GM19455 (cell line): ENCODE measurements around the gene PRR20G.
"Not testable (repeated sequence)": the region's sequence is repeated elsewhere in the genome, so short reads cannot be mapped to it uniquely, and the experiment has no call there.

Experiments used
- ATAC-seq: cut with Tn5 transposase; IDR thresholded peaks from one replicate; pipeline ENCODE4 v1.9.1; 2021; ENCODE audit not compliant: unreplicated experiment

The PRR20G gene

GRCh38 chr3:127304121-127304744 lies 16.4 kb upstream of the PRR20G start:
- no peak for ATAC-seq

DNA sequence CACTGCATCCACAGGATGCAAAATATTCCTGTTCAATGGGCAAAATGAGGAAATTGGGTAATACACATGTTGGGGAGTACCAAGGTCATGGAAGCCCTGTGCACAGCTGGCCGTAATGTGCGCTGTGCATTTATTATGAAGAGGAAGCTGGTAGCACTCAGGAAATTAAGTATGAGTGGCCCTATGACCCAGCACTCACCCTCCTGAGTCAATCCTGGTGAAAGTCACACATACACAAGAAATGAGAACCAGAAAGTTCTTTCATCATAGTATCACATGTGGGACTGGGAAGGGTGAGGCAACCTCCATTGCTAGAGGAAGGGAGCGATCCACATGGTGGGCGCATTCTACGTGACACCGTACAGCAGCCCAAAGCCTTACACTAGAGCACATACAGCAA lies 11.4 kb upstream of the PRR20G start:
- no peak for ATAC-seq

- ATAC-seq = no peak
Measured at GRCh38 chr3:127296959-127297358, 9.1 kb upstream of the PRR20G start.

GRCh38 chr3:127296166-127296565 lies 8.3 kb upstream of the PRR20G start:
- no peak for ATAC-seq

- ATAC-seq = not testable (repeated sequence)
Measured at GRCh38 chr3:127293650-127294049, 5.8 kb upstream of the PRR20G start.

GRCh38 chr3:127291611-127292010 lies 3.8 kb upstream of the PRR20G start:
- no peak for ATAC-seq

- ATAC-seq = no peak
Measured at GRCh38 chr3:127291114-127291513, 3.3 kb upstream of the PRR20G start.

GRCh38 chr3:127289706-127290575 lies 2.1 kb upstream of the PRR20G start:
- no peak for ATAC-seq

- no peak for ATAC-seq
Measured at GRCh38 chr3:127288921-127289705, 1.3 kb upstream of the PRR20G start.

DNA sequence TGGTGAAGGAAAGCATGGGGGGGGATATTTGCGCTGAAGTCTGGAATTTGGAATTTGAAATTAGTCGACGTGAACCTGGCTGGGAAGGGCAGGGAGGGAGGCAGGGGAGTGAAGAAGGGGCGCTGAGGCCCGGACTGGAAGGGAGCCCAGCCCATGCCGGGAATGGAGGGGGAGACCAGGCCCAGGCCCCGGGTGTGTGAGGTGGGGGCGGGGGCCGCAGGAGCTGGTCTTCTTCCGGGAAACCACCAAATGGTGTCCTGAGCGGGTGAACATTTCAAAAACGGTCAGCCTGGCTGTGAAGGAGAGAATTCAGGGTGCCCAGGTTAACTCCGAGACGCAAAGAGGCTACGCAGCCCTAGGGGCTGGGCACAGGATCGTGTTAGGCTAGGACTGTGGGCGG lies 497 bp upstream of the PRR20G start:
- no peak for ATAC-seq

DNA sequence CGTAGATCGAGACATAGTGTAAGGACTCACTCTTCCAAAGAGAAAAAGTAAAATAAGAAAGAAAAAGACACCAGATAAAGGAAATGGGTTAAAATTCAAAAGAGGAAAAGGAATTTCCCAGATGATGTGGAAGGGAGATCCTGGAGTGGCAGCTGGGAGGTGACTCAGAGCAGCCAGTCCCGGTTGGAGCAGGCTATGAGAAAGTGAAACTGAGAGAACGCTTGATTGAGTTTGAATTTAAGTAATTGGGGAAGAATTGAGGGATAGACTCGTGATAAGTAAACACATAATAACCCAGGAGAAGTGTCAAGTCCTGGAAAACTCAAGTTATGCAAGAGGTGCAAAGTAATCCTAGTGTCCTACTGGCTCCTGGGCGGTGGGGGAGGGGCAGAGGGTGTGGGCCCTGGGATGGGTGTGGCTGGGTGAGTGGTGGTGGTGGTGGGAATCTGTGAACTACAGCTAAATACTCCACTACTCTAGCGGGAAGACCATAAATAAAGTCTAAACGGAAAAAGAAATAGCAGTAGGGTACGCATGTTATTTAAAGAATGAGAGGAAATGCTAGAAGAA lies 1.2 kb downstream of the PRR20G start:
- ATAC-seq = no peak

GRCh38 chr3:127284258-127284657 lies 3.6 kb downstream of the PRR20G start:
- no peak for ATAC-seq

GRCh38 chr3:127277561-127277960 lies 10.3 kb downstream of the PRR20G start:
- ATAC-seq = no peak

DNA sequence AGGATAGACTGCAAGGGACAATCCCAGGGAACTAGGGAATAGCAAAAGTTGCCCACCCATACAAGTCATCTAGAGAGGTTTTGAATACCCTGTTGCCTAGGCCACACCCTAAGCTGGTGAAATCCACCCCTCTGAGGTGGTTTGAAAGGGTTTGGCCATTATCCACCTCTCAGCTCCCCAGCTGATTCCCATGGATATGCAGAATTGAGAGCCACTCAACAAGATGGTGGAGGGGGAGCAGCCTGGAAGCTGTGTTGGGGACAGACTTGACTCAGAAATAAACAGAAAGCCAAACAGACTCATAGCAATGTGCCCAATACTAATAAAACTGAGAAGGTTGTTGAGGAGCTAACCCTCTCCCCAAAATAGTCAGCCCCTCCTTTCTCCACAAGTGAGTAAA lies 10.9 kb downstream of the PRR20G start:
- no peak for ATAC-seq

- ATAC-seq = no peak
Measured at GRCh38 chr3:127276396-127276795, 11.4 kb downstream of the PRR20G start.

- ATAC-seq = no peak
Measured at GRCh38 chr3:127275287-127275781, 12.5 kb downstream of the PRR20G start.

DNA sequence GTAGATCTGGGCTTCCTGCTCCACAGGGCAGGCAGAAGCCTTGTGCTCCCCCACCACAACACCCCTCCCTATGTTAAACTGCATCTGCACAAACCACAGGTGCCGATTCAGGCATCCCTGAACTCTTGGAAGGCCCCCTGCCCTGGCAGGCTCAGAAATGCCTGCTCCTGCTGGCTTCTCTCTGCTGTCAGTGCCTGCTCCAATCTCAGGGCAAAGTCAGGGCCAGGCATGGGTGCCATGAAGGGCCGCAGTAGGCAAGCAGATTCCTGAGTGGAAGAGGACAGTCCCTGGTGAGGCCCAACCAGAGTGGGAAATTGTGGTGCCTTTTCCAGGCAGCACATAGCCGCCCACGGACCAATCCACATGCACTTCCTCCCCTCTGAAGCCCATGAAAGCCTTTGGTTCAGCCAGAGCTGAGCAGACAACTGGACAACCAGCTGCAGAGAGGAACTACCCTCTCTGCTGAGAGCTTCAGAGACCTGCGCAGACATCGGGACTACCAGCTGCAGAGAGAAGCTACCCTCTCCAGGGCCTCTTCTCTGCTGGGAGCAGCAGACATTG lies 13.6 kb downstream of the PRR20G start:
- ATAC-seq = no peak

DNA sequence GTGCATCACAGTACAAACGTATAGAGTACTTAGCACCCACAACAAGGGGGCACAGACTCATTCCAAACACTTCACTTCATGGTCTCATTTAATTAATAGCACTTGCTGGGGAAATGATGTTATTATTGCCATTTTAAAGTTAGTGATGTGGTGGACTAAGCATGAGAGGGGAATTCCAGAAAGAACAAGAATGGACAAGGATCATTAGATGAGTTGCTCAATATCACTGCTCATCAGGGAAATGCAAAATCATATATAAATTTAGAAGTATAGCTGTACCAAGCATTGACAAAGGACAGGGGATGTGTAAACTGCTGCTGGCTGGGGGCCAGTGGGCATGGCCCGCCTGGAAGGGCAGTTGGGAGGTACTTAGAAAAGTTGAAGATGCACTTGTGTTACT lies 14.6 kb downstream of the PRR20G start:
- no peak for ATAC-seq

DNA sequence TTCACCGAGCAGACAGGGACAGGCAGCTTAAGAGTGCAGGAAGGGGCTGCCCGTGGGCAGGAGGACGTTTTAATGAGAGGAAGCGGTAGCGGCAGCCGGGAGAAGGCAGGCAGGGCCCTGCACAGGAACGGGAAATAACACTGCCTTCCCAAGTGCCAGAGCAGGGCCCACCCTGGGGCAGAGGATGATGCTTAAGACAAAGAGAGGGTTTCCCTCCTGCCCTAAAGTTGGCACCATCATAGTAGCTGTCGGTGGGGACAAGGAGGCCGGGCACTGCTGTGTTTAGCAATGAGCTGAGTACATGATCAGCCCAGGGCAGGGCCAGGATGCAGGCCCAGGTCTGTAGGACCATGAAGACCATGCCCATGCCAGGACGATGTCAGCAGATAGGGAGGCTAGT lies 21.7 kb downstream of the PRR20G start:
- ATAC-seq = no peak

DNA sequence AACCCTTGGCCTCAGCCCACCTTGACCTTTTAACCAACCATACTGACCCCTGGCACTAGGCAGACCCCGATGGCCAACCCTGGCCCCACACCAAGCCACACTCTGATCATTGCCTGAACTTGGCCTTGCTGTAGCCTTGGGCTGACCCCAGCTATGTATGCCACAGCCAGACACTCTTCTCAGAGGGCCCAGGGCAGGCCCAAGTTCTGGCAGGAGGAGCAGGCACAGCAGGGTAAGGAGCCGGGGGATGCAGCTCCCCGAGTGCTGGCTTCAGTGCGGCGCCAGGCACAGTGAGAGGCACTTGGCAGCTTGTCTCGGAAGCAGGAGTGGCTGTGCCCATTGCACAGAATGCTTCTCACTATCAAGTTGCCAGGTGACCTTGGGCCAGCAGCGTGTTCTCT lies 22.3 kb downstream of the PRR20G start:
- no peak for ATAC-seq
